HG03060 (cell line): ENCODE data around the gene MYO6.
A peak's percentile ranks its signal among the peaks of the same experiment; 100 is the strongest.

Source experiments
- ATAC-seq: cut with Tn5 transposase; IDR thresholded peaks from one replicate; pipeline ENCODE4 v1.9.1; 2021; ENCODE audit warnings: low read depth, moderate number of reproducible peaks; ENCODE audit not compliant: unreplicated experiment

The MYO6 gene

DNA sequence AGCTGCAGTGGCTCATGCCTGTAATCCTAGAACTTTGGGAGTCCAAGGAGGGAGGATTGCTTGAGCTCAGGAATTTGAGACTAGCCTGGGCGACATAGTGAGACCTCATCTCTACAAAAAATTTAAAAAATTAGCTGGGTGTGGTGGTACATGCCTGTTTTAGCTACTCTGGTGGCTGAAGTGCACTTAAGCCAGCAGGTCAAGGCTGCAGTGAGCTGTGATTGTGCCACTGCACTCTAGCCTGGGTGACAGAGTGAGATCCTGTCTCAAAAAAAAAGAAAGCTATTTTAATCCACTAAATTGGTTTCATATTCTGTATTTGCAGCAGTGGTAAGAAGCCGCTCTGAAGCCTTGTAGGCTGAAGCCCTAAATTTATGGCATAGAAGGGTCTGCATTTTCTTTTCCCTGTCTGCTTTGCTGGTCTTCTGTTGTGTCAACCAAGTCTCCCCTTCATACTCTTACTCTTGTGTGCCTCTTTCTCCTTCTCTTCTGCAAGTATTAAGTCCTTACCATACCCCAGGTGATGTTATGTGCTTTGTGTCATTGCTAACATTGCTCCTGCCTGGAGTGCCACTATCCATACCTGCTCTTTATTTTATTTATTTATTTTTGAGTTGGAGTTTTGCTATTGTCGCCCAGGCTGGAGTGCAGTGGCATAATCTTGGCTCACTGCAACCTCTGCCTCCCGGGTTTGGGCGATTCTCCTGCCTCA, 70.9 kb downstream of the MYO6 start:
- ATAC-seq: no peak

DNA sequence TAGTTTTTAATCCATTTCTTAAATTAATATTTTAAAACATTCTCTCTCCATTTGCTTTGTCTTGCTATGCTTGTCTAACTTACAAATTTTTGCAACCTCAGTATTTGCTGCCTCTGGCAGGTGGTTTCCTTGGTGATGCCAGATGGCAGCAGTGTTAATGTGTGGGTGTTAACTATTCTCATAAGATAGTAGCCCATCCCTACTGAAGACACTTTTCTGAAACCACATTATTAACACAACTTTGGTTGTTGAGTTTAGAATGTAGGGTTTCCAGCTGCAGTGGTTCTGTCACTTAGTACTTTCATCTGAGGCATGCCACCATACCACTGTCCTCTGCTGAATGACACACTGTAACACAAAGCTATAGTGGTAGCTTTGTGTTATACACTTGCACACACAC, 75.1 kb downstream of the MYO6 start:
- ATAC-seq: peak; percentile 72

DNA sequence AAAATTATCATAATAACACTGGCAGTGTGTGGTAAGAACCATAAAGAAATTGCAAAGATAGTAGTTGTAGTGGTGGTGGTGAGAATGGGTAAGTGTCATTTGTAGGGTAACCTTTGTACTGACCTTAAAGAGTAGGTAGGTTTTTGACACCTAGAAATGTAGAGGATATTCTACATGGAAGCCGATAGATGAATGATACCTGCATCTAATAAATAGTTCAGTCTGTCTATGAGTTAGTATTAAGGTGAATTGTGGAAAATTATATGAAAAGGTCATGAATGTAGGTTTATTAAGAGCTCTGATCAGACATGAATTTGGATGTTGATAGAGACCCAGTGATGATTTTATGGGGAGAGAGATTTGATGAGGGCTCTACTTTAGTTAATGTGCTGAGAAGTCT, 78.1 kb downstream of the MYO6 start:
- ATAC-seq: no peak

DNA sequence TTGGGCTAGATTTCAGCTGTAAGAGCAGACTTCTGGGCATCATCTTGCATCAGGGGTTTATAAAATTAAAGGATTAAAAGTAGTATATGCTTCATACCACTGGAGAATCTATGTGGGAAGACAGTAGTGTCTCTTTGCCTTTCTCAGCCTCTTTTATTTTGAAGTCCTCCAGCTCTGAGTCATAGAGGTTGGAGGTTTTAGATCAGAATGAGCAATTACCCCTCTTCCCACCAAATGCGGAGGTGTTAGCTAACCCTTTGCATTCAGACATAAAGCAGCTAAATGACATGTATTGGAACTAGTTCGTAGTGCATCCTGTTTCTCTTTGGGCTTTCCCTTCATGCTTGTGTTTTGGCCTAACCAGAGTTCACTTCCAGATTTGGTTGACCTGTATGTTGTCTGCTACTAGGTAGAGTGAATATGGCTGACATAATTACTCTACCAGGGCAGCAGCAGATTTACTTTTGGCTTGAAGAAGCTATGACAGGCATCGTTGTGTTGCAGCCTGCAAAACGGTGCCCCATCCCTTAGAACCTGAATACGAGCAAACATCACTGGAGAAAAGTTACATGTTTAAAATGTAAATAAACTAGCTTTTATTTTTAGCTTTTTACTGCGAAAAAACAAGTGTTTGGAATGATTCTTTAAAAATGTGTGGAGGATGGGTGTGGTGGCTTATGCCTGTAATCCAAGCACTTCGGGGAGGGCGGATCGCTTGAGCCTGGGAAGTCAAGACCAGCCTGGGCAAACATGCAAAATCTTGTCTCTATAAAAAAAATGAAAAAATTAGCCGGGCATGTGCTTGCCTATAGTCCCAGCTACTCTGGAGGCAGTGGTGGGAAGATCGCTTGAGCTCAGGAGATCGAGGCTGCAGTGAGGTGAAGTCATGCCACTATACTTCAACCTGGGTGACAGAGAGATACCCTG, 82.2 kb downstream of the MYO6 start:
- peak; percentile 73 for ATAC-seq

DNA sequence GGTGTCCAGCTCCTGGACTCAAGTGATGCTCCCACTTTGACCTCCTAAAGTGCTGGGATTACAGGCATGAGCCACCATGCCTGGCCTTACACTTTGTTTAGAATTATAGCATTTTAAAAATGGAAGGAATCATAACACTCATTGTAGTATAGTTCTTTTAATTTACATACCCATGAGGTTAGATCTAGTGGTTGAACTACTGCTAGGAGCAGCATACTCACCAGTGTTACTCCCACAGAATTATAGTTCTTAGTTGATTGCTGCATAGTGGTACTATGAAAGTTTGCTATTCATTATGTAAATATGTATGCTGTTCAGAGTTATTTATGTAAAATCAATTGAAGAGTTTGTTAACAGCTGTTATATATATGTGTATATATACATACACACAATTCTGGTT, 85.4 kb downstream of the MYO6 start:
- ATAC-seq: no peak

DNA sequence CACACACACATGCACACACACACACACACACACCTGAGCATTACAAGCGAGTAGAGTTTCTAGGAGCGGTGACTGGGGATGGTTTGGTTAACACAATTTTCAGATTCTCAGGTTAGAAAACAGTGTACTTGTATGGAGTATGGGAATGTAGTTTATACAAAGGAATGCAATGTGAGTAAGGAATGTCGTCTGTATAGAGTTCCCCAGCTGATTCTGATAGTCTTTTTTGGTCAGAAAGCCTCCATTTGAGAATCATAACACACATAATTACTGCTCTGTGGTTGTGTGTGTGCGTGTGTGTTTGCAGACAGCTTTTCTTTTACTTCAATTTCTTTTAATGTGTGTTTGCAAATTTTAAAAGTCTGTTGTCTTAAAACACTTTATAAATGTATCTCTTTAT, 93.2 kb downstream of the MYO6 start:
- no peak for ATAC-seq

DNA sequence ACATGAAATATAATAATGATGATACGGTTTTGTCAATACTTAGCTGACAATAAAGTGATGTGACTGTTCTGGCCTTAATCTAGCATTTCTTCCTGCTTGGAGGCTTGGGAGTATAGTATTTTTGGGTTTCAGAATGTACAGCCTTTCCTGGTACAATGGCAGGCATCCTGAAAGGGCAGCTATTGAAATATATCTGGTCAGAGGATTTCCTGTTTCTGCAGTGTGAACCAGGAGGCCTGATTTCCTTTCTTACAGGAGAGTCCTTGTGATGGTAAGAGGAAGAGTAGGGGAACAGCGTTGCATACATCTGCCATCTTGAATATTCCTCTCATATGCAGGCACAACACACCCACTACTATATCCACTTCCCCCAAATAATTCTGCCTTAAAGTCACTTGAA, 93.7 kb downstream of the MYO6 start:
- no peak for ATAC-seq

DNA sequence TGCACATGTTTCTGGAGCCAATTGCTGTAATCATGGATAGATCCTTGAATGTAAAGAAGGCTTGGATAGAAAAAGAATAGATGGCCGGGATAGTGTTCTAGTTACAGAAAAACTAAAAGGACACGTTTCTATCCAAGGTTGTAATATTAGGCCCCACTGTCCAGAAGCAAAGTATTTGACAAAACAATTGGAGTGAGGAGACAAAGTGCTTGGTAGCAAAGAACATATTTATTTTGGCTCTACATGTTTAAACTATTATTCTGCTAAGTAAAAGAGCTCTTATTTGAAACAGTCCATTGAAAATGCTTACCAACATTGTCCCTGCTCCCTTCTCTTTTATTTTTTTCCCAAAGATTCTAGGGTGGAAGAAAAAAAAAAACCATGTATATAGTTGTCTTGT, 94.4 kb downstream of the MYO6 start:
- ATAC-seq: no peak

DNA sequence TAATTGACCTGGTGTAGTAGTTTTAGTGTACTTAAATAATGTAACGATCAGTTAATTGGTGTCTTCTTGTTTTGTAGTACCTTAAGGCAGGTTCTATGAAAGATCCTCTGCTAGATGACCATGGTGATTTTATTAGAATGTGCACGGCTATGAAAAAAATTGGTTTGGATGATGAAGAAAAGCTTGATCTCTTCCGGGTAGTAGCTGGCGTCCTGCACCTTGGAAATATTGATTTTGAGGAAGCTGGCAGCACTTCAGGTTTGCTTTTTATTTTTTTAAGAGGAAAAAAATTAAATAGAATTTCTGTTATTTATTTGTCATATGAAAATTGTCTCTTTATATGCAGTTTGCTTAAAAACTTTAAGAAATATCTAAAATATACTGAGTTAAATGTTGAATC, 99.2 kb downstream of the MYO6 start:
- no peak for ATAC-seq

DNA sequence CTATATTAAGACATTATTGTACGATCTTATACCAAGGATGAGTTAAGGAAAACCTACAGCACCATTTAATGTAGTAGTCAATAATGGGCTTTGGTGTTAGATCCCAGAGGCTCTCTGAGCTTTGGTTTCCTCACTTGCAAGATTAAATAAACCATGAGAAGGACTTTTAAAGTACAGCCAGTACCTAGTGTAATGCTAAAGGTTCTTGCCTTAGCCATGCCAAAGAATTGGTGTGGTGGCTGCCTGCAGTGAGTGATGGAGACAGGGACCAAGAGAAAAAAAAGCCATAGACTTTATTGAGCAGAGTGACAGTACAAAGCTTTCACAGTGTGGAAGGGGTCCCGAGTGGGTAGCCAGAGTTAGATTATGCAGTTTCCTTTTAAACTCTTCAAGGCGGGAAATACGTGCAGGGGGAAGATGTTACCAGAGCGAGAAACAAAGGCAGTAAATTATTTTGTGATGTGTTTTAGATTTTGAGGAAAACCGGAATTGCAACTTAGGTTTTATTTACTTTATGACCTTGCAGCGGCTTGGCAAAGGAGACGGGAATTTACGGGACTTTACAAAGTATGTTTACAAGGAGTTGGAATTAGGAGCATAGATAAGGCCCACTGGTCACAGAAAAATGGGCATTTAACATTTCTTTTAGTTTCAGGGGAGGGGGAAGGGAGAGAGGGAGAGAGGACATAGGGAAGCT, 100.4 kb downstream of the MYO6 start:
- no peak for ATAC-seq

DNA sequence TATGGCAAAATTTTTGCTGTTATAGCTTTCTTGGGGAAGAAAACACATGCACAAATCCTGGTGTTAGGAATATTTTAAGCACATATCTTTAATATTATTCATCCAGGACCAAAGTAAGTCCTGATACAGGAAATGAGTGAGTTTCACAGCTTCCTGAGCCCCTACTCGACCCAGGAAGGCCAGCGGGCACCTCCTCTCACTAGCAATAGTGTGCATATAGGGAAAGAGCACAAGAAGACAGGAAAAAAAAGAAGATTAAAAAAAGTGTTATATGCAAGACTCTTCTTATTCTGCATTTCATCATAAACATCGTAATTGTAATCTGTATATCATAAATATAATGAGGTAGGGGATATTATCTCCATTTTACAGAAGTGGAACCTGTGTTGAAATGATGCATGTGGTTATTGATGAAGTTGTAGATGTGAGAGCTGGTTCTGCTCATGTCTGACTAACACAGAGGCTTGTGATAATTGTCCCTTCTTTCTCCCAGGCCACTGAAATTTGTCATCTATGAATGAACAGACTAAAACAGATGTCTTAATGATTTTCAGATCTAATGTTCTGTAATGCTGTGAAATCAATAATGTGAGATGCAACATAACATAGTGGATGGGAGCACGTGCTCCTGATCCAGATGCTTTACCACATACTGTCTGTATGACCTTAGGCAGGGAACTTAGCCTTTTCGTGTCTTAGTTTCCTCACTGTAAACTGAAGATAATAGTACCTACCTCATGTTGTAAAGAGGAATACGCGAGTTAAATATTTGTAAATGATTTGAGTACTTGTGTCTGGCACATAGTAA, 101.2 kb downstream of the MYO6 start:
- no peak for ATAC-seq

DNA sequence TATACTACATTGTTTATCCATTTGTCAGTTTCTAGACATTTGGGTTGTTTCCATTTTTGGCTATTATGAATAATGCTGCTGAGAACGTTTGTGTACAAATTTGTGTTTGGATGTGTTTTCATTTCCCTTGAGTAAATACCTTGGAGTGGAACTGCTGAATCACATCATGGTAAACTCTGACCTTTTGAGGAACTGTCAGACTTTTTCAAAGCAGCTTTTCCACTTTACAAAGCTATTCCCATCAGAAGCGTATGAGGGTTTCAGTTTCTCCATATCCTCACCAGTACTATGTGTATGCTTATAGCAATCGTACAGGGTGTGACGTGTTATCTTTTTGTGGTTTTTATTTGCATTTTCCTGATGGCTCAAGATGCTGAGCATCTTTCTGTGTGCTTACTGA, 103.7 kb downstream of the MYO6 start:
- no peak for ATAC-seq

DNA sequence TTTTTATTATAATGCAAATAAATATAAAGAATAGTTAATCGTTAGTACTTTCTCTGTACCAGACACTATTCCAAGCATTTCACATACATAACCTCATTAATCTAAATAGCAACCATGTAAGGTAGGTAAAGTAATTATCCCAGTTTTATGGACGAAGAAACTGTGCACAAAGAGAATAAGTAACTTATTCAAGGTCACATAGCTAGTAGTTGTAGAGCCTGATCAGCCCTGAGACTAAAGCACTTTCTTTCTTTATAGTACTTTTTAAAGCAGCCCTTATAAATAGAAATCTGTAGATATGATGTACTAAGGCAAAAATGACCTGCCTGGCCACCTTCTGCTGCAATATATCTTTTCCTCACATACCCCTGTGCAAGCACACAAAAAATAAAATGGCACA, 104.8 kb downstream of the MYO6 start:
- ATAC-seq: no peak

DNA sequence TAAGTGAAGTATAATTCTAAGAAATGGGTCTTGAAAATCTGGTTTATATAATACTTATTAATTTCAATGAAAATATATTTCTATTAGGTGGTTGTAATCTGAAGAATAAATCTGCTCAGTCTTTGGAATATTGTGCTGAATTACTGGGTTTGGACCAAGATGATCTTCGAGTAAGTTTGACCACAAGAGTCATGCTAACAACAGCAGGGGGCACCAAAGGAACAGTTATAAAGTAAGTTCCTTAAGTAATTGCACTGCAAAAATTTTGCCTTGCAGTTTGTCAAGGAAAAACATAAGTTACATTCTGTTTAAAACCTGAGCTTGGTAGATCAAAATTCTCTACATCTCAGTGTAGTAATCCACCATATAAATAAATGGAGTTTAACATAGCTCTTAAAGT, 106.0 kb downstream of the MYO6 start:
- ATAC-seq: no peak

DNA sequence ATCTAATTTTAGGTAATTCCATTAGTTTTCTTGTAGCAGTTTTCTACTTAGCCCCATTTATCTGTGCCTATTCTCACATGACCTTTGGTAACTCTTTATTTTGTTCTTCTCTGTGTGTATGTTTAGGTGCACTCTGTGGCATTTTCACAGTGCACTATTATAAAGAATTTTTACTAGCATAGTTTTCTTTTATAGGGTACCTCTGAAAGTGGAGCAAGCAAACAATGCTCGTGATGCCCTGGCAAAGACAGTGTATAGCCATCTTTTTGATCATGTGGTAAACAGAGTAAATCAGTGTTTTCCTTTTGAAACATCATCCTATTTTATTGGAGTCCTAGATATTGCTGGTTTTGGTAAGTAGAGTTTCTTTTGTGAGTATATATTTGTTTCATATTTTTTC, 107.9 kb downstream of the MYO6 start:
- ATAC-seq: no peak

DNA sequence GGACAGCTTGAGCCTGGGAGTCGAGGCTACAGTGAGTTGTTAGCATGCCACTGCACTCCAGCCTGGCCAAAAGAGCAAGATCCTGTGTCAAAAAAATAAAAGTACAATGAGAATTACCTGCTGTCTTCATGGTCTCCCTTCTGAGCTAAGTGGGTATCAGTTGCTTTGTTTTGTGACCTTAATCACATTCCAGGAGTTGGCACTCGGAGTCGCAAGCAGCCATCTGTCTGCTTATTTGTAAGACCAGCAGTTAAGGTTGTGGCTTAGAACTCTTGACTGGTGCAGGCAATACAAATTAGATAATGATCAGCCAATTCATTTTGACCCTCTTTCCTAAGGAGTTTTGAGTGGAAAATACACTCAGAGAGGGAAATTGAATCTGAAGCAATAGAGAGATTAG, 114.0 kb downstream of the MYO6 start:
- ATAC-seq: no peak

DNA sequence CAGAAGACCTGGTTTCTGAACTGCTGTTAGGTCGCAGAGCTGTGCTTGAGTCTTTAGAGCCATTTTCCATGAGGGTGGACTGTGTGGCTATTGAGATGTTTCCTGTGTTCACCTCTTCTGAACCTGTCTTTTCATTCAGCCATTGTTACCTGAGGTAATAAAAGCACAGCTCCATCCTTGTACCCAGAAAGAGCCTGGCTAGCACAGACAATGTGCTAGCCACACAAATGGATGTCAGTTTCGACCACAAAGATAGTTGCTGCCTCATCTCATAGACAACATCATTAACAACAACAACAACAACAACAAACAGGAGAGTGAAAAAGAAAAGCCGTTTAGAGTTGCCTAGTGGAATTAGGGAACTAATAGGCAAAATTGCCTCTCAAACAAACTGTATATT, 114.7 kb downstream of the MYO6 start:
- no peak for ATAC-seq

DNA sequence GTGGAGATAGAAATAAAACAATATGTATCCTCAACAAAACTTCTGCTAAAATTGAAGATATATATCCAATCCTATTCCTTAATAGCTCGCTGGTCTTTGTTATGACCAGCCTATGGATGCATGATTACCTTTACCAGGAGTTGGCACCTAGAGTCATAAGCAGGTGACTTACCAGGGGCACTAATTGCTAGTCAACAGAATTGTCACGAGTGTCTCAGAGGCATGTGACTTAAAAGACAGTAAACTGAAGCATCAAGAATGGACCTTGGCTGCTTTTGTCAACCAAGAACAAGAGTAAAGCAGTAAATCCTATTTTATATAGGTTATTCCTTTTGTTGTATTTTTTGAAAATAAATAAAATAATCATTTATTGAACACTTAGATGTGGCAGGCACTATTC, 115.4 kb downstream of the MYO6 start:
- ATAC-seq: no peak

DNA sequence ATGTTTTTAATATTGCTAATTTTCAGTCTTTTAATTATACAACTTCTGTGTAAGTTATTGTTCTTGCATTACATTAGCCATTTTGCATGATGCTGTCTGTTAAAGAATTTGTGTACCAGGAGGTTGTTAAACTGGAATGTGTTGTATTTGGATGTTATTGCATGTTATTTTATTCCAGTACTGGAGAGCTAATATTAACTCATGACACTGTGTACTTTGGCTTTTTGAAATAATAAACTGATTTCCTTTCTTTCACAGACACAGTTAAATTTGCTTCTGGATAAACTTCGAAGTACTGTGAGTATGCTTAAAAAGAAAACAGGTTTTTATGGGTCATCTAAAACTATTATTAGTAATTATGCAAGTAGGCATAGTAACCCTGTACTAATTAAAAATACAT, 121.3 kb downstream of the MYO6 start:
- no peak for ATAC-seq

DNA sequence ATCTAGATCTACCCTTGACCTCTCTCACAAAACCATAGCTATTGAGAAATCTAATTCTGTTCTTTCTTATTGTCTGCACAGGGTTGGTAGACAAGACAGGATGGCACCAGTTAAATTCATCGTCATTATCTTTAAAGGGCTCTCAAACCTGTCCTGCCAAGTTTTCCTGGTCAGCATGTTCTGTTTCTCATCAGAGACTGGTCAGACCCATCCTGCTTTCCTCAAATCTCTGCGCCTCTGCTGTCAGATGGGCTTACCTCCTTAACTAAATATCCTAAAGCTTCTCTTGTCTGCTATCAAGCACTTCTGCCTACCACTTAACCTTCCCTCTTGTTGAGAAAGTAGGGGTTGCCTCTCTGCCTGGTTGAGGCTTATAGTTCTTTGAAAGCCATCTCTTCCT, 125.2 kb downstream of the MYO6 start:
- no peak for ATAC-seq

DNA sequence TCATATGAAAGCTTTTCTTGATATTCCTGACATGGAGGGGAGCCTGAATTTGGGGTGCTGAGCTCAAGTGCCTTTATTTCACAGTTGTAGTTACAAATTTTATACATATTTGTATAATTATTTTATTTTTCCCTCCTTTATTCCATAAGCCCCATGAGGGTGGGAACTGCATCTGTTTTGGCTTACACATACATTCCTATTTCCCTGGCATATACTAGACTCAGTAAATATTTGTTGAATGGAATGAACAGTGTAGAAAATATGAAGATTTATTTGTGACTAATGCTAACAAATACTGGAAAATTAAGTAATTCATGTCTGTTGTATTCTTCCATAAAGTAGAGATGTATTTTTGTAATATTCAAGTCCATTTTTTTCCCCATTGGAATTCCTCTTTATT, 127.1 kb downstream of the MYO6 start:
- ATAC-seq: no peak
